ENCODE measurements around the gene APBB1IP.

DNA sequence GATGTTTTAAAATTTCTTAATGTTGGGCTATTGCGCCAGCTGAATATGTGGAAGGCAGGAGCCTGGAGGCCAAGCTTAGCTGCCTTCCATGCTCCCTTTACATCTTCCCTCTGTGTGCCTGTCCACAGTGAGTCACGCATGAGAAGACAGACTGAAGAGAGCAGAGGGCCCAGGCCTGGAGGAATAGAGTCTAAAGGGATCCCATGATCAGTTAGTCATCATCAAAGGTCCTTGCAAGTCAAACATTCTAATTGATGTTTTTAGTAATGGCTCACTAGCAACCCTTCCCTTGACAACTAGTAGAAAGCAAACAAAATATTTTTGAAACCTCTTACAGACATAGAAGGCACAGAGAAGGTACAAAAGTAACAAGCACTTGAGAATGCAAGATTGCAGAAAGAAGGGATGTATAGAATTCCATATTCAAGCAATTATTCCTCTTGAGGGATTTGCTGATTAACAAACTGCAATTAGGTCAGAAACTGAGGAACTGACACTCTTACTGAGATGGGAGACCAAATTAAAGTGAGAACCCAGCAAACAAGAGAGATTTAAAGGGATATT, 30.7 kb upstream of the APBB1IP start:
- TF ChIP-seq CTCF (IDR thresholded peaks at IDR 0.05): no peak
- no peak for TF ChIP-seq EZH2 (IDR thresholded peaks at IDR 0.05)
